ENCODE measurements around the gene ABR.

ABR gene

DNA sequence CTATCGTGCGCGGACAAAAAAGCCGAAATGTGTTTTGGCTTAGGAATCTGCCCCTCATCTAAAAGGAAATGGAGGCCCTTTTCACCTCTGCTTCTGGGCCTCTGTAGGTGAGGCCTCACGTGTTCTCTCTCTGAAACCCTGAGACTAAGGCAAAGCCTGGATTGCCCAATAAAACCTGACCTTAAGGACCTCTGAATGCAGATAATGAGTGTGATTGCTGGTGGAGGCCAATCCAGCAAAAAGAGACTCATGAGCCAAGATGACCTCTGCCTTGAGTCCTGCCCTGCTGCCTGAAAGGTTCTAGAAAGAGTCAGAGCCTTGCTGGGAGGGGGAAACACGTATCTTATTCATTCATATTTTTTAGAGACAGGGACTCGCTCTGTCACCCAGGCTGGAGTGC is 44.5 kb upstream of the ABR start:
- no peak overlapping the region for H2AFZ ChIP-seq (ENCODE audit: low read depth, low read length)
- H3K9me3 ChIP-seq (ENCODE audit: insufficient read depth, low read length, severe bottlenecking), result no peaks in the 10 kb centered on the region
- no peaks in the 10 kb centered on the region for H3K27me3 ChIP-seq (ENCODE audit: insufficient read depth, low read length, poor library complexity)
- H3K27ac ChIP-seq (ENCODE audit: low read length), result no peak overlapping the region
- H3K4me3 ChIP-seq (ENCODE audit: low read depth in 1 of 2, low read length in 2 of 2), result no peak overlapping the region
- H3K9ac ChIP-seq (ENCODE audit: low read depth, low read length), result no peak overlapping the region
- DNase-seq (no peak), ATAC-seq (ENCODE audit: insufficient read depth, low read depth) (no peak)
- H3K79me2 ChIP-seq (ENCODE audit: insufficient read depth, low read length), result no peaks in the 10 kb centered on the region
- no peak overlapping the region for H3K4me2 ChIP-seq (ENCODE audit: insufficient read depth, low read length)
- no peaks in the 10 kb centered on the region; the same call in 1 of the 2 replicates for H4K20me1 ChIP-seq (ENCODE audit: insufficient read depth, low read length)
- H3K4me1 ChIP-seq (ENCODE audit: insufficient read depth, low read length), result no peaks in the 10 kb centered on the region
- H3K36me3 ChIP-seq (ENCODE audit: insufficient read depth, low read length), result no peaks in the 10 kb centered on the region
- TF ChIP-seq, protein P1, sequence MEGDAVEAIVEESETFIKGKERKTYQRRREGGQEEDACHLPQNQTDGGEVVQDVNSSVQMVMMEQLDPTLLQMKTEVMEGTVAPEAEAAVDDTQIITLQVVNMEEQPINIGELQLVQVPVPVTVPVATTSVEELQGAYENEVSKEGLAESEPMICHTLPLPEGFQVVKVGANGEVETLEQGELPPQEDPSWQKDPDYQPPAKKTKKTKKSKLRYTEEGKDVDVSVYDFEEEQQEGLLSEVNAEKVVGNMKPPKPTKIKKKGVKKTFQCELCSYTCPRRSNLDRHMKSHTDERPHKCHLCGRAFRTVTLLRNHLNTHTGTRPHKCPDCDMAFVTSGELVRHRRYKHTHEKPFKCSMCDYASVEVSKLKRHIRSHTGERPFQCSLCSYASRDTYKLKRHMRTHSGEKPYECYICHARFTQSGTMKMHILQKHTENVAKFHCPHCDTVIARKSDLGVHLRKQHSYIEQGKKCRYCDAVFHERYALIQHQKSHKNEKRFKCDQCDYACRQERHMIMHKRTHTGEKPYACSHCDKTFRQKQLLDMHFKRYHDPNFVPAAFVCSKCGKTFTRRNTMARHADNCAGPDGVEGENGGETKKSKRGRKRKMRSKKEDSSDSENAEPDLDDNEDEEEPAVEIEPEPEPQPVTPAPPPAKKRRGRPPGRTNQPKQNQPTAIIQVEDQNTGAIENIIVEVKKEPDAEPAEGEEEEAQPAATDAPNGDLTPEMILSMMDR (IDR thresholded peaks at IDR 0.05; ENCODE audit: borderline replicate concordance, extremely low read depth, low read length, poor library complexity, severe bottlenecking), result no peak
- TF ChIP-seq EZH2 (IDR thresholded peaks at IDR 0.05; ENCODE audit: borderline replicate concordance, low read depth, low read length, severe bottlenecking), result no peak

DNA sequence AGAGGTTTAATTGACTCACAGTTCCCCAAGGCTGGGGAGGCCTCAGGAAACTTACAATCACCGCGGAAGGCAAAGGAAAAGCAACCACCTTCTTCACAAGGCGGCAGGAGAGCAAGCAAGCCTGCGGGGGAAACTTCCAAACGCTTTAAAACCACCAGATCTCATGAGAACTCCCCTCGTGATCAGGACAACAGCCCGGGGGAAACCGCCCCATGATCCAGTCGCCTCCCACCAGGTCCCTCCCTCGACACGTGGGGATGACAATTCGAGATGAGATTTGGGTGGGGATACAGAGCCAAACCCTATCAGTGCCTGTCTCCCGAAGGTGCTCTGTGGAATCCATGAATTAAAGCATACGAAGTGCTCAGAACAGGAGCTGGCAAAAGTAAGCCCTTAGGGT is 43.9 kb upstream of the ABR start:
- H3K27ac ChIP-seq (ENCODE audit: low read length), result no peak overlapping the region
- no peaks in the 10 kb centered on the region for H3K9me3 ChIP-seq (ENCODE audit: insufficient read depth, low read length, severe bottlenecking)
- no peaks in the 10 kb centered on the region for H3K27me3 ChIP-seq (ENCODE audit: insufficient read depth, low read length, poor library complexity)
- H3K4me1 ChIP-seq (ENCODE audit: insufficient read depth, low read length), result no peaks in the 10 kb centered on the region
- no peak overlapping the region for H3K4me3 ChIP-seq (ENCODE audit: low read depth in 1 of 2, low read length in 2 of 2)
- H3K36me3 ChIP-seq (ENCODE audit: insufficient read depth, low read length), result no peaks in the 10 kb centered on the region
- no peak overlapping the region for H3K9ac ChIP-seq (ENCODE audit: low read depth, low read length)
- DNase-seq (no peak), ATAC-seq (ENCODE audit: insufficient read depth, low read depth) (no peak)
- H3K4me2 ChIP-seq (ENCODE audit: insufficient read depth, low read length), result no peak overlapping the region
- H4K20me1 ChIP-seq (ENCODE audit: insufficient read depth, low read length), result no peaks in the 10 kb centered on the region; the same call in 1 of the 2 replicates
- TF ChIP-seq, protein P1 (IDR thresholded peaks at IDR 0.05; ENCODE audit: borderline replicate concordance, extremely low read depth, low read length, poor library complexity, severe bottlenecking), result no peak
- no peak for TF ChIP-seq EZH2 (IDR thresholded peaks at IDR 0.05; ENCODE audit: borderline replicate concordance, low read depth, low read length, severe bottlenecking)
- H2AFZ ChIP-seq (ENCODE audit: low read depth, low read length), result no peak overlapping the region
- no peaks in the 10 kb centered on the region for H3K79me2 ChIP-seq (ENCODE audit: insufficient read depth, low read length)

DNA sequence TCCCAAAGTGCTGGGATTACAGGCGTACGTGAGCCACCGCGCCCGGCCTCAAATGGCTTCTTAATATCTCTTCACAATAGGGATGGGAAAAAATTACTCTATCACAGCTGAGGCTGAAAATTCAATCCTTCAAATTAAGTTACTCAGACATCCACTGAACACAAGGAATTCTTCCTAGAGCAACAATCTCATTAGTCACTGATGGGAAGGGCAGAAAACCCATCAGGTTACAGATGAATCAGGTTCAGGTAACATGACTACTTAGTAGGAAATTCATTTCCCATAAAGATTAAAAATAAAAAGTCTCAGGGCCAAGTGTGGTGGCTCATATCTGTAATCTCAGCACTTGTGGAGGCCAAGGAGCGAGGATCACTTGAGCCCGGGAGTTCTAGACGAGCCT is 42.5 kb upstream of the ABR start:
- DNase-seq (no peak), ATAC-seq (ENCODE audit: insufficient read depth, low read depth) (no peak)
- H3K27ac ChIP-seq (ENCODE audit: low read length), result no peak overlapping the region
- no peaks in the 10 kb centered on the region for H3K36me3 ChIP-seq (ENCODE audit: insufficient read depth, low read length)
- no peaks in the 10 kb centered on the region for H3K4me1 ChIP-seq (ENCODE audit: insufficient read depth, low read length)
- H3K4me3 ChIP-seq (ENCODE audit: low read depth in 1 of 2, low read length in 2 of 2), result no peak overlapping the region
- H3K4me2 ChIP-seq (ENCODE audit: insufficient read depth, low read length), result no peak overlapping the region
- H3K9me3 ChIP-seq (ENCODE audit: insufficient read depth, low read length, severe bottlenecking), result no peaks in the 10 kb centered on the region
- TF ChIP-seq, protein P1 (IDR thresholded peaks at IDR 0.05; ENCODE audit: borderline replicate concordance, extremely low read depth, low read length, poor library complexity, severe bottlenecking), result no peak
- TF ChIP-seq EZH2 (IDR thresholded peaks at IDR 0.05; ENCODE audit: borderline replicate concordance, low read depth, low read length, severe bottlenecking), result no peak
- no peaks in the 10 kb centered on the region for H3K79me2 ChIP-seq (ENCODE audit: insufficient read depth, low read length)
- no peak overlapping the region for H3K9ac ChIP-seq (ENCODE audit: low read depth, low read length)
- no peaks in the 10 kb centered on the region for H3K27me3 ChIP-seq (ENCODE audit: insufficient read depth, low read length, poor library complexity)
- H2AFZ ChIP-seq (ENCODE audit: low read depth, low read length), result no peak overlapping the region
- H4K20me1 ChIP-seq (ENCODE audit: insufficient read depth, low read length), result no peaks in the 10 kb centered on the region; the same call in 1 of the 2 replicates

DNA sequence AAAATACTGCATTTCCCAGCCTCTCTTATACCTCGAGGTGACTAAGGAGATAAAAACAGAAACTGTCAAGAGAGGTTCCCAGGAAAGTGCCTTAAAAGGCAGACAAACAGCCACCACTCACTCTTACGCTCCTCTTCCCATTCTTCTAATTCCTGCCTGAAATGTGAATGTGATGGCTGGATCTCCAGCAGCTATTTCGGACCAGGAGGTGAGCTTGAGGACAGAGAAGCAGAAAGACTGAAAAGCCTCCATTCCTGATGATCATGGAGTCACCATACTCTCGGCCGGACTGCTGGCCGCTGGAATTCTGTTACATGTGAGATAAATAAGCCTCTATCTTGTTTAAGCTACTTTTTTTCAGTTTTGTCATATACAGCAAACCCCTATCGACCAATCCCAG is 41.4 kb upstream of the ABR start:
- ATAC-seq (ENCODE audit: insufficient read depth, low read depth) (no peak), DNase-seq (no peak)
- H3K9me3 ChIP-seq (ENCODE audit: insufficient read depth, low read length, severe bottlenecking), result no peaks in the 10 kb centered on the region
- no peaks in the 10 kb centered on the region; the same call in 1 of the 2 replicates for H4K20me1 ChIP-seq (ENCODE audit: insufficient read depth, low read length)
- no peak overlapping the region for H3K4me2 ChIP-seq (ENCODE audit: insufficient read depth, low read length)
- no peaks in the 10 kb centered on the region for H3K79me2 ChIP-seq (ENCODE audit: insufficient read depth, low read length)
- no peaks in the 10 kb centered on the region for H3K36me3 ChIP-seq (ENCODE audit: insufficient read depth, low read length)
- no peak overlapping the region for H3K27ac ChIP-seq (ENCODE audit: low read length)
- no peak overlapping the region for H3K4me3 ChIP-seq (ENCODE audit: low read depth in 1 of 2, low read length in 2 of 2)
- no peak overlapping the region for H3K9ac ChIP-seq (ENCODE audit: low read depth, low read length)
- no peaks in the 10 kb centered on the region for H3K4me1 ChIP-seq (ENCODE audit: insufficient read depth, low read length)
- no peak for TF ChIP-seq EZH2 (IDR thresholded peaks at IDR 0.05; ENCODE audit: borderline replicate concordance, low read depth, low read length, severe bottlenecking)
- TF ChIP-seq, protein P1 (IDR thresholded peaks at IDR 0.05; ENCODE audit: borderline replicate concordance, extremely low read depth, low read length, poor library complexity, severe bottlenecking), result no peak
- H2AFZ ChIP-seq (ENCODE audit: low read depth, low read length), result no peak overlapping the region
- no peaks in the 10 kb centered on the region for H3K27me3 ChIP-seq (ENCODE audit: insufficient read depth, low read length, poor library complexity)

Data from DND-41 (cell line).